A549 (cell line): ENCODE results near the gene MLH3. TPM values are rescaled to one million over a fixed set of nuclear protein-coding genes. Genes with fewer than 3 reads are reported as not detected.

Experiments used
- ATAC-seq, 2 experiments: fragments of 200-7000 bp in 1 of 2; fragments of >200 bp in 1 of 2; cut with Nextera tagmentation in 1 of 2; cut with Tn5 transposase in 1 of 2; 3 replicates each; pipeline versions ENCODE4 v1.8.0 to v1.9.1; 2018 to 2020; ENCODE audit warnings: mild to moderate bottlenecking in 1 of 2, moderate library complexity in 1 of 2
- CTCF ChIA-PET: fragments of 300-600 bp; sonication (Branson Sonifier 250); formaldehyde crosslinking; extraction: SDS; loops from one replicate; lab custom pipeline; 2021; ENCODE audit warnings: antibody characterized with exemption, inconsistent platforms; lab: Yijun Ruan, JAX
- POLR2A ChIA-PET: fragments of 350-600 bp; formaldehyde crosslinking; extraction: SDS; loops from one replicate; lab custom pipeline; 2021; ENCODE audit warnings: antibody characterized with exemption, inconsistent platforms; lab: Yijun Ruan, JAX
- DNase-seq, 2 experiments: peaks; one replicate each; pipeline versions ENCODE4 v3.0.0 to v3.0.0-alpha.2; 2011 to 2016; ENCODE audit warnings: low read depth in 1 of 2, low spot score in 1 of 2
- FAIRE-seq: peaks from 2 replicates; lab custom pipeline; 2011; peaks lifted over from hg19 to GRCh38; lab: Jason Lieb, UNC
- H3K27ac ChIP-seq, 2 experiments: fragments of >200 bp; sonication (Bioruptor Twin); formaldehyde crosslinking; 3 replicates each; pipeline ENCODE4 v1.5.1; 2016 to 2017
- H3K4me1 ChIP-seq: fragments of >200 bp; sonication (Bioruptor Twin); formaldehyde crosslinking; 3 replicates; pipeline ENCODE4 v1.6.1; 2016
- H3K4me2 ChIP-seq: fragments of >200 bp; sonication (Bioruptor Twin); formaldehyde crosslinking; 3 replicates; pipeline ENCODE4 v1.6.1; 2016
- H3K4me3 ChIP-seq: fragments of >200 bp; sonication (Bioruptor Twin); formaldehyde crosslinking; 3 replicates; pipeline ENCODE4 v1.5.1; 2016
- H3K9me3 ChIP-seq: fragments of >200 bp; sonication (Bioruptor Twin); formaldehyde crosslinking; 3 replicates; pipeline ENCODE4 v1.6.1; 2016
- BCL3 ChIP-seq: fragments of >200 bp; sonication (Bioruptor Twin); formaldehyde crosslinking; IDR thresholded peaks from 3 replicates; pipeline ENCODE4 v1.6.1; 2016
- BHLHE40 ChIP-seq: IDR thresholded peaks from 2 replicates; pipeline ENCODE4 v1.6.1; 2012; ENCODE audit warnings: low read depth, low read length, inconsistent platforms
- CBX2 ChIP-seq: fragments of 200-600 bp; sonication (generic); IDR thresholded peaks from 2 replicates; pipeline ENCODE4 v1.6.1; 2016; ENCODE audit warnings: low read depth, mild to moderate bottlenecking, borderline replicate concordance
- CHD2 ChIP-seq: fragments of 150-350 bp; IDR thresholded peaks from 2 replicates; pipeline ENCODE4 v1.6.1; 2014; ENCODE audit warnings: low read length; ENCODE audit not compliant: partially characterized antibody
- CHD4 ChIP-seq: fragments of 200-600 bp; sonication (generic); IDR thresholded peaks from 2 replicates; pipeline ENCODE4 v1.6.1; 2016; ENCODE audit warnings: antibody characterized with exemption, mild to moderate bottlenecking, borderline replicate concordance
- CTCF ChIP-seq: fragments of >200 bp; sonication (Bioruptor Twin); formaldehyde crosslinking; IDR thresholded peaks from 3 replicates; pipeline ENCODE4 v1.5.1; 2016
- EHF ChIP-seq: fragments of 250-450 bp; sonication (Bioruptor Pico); IDR thresholded peaks from 2 replicates; pipeline ENCODE4 v1.5.0; 2020; ENCODE audit warnings: mild to moderate bottlenecking
- EHMT2 ChIP-seq: fragments of 200-600 bp; sonication (generic); IDR thresholded peaks from 2 replicates; pipeline ENCODE4 v1.6.1; 2016; ENCODE audit warnings: antibody characterized with exemption, low read depth, mild to moderate bottlenecking, moderate library complexity
- EP300 ChIP-seq, 2 experiments: fragments of >200 bp; sonication (Bioruptor Twin); formaldehyde crosslinking; IDR thresholded peaks; 2 replicates in 1 of 2; 3 replicates in 1 of 2; pipeline ENCODE4 v1.6.1; 2016 to 2017
- FOSB ChIP-seq: fragments of 250-450 bp; sonication (Bioruptor Pico); IDR thresholded peaks from 2 replicates; pipeline ENCODE4 v1.5.0; 2020; ENCODE audit warnings: mild to moderate bottlenecking, moderate library complexity
- FOXS1 ChIP-seq: fragments of 250-450 bp; sonication (Bioruptor Pico); IDR thresholded peaks from 2 replicates; pipeline ENCODE4 v1.5.0; 2020; ENCODE audit warnings: mild to moderate bottlenecking, moderate library complexity
- GATA3 ChIP-seq: IDR thresholded peaks from 2 replicates; pipeline ENCODE4 v1.6.1; 2012; ENCODE audit warnings: borderline replicate concordance
- HEYL ChIP-seq: fragments of 250-450 bp; sonication (Bioruptor Pico); IDR thresholded peaks from 2 replicates; pipeline ENCODE4 v1.8.0; 2021; ENCODE audit warnings: mild to moderate bottlenecking, moderate library complexity
- HMGXB4 ChIP-seq: fragments of 250-450 bp; sonication (Bioruptor Pico); IDR thresholded peaks from 2 replicates; pipeline ENCODE4 v1.5.0; 2021; ENCODE audit warnings: mild to moderate bottlenecking, moderate library complexity, borderline replicate concordance
- HOXA7 ChIP-seq: fragments of 250-450 bp; sonication (Bioruptor Pico); IDR thresholded peaks from 2 replicates; pipeline ENCODE4 v1.5.0; 2020; ENCODE audit warnings: mild to moderate bottlenecking, moderate library complexity
- HOXB5 ChIP-seq: fragments of 250-450 bp; sonication (Bioruptor Pico); IDR thresholded peaks from 2 replicates; pipeline ENCODE4 v1.5.0; 2020; ENCODE audit warnings: mild to moderate bottlenecking, moderate library complexity
- KDM1A ChIP-seq: fragments of 200-600 bp; sonication (generic); IDR thresholded peaks from 2 replicates; pipeline ENCODE4 v1.6.1; 2016; ENCODE audit warnings: low read depth, mild to moderate bottlenecking
- KDM5A ChIP-seq: fragments of 200-600 bp; sonication (generic); IDR thresholded peaks from 2 replicates; pipeline ENCODE4 v1.6.1; 2016; ENCODE audit warnings: antibody characterized with exemption, mild to moderate bottlenecking
- MYC ChIP-seq: IDR thresholded peaks from 2 replicates; pipeline ENCODE4 v1.6.1; 2012; ENCODE audit warnings: mild to moderate bottlenecking, inconsistent platforms, low read length, improper control_type of control experiment, borderline replicate concordance
- NR3C1 ChIP-seq: fragments of >200 bp; sonication (Bioruptor Twin); formaldehyde crosslinking; IDR thresholded peaks from 3 replicates; pipeline ENCODE4 v1.6.1; 2017
- PBX3 ChIP-seq: IDR thresholded peaks from 2 replicates; pipeline ENCODE4 v1.6.1; 2012
- RARB ChIP-seq: fragments of 250-450 bp; sonication (Bioruptor Pico); IDR thresholded peaks from 2 replicates; pipeline ENCODE4 v1.8.0; 2021; ENCODE audit warnings: mild to moderate bottlenecking, moderate library complexity
- RFX5 ChIP-seq: fragments of 450-650 bp; IDR thresholded peaks from 2 replicates; pipeline ENCODE4 v1.7.1; 2014; ENCODE audit warnings: antibody characterized with exemption, mild to moderate bottlenecking, moderate library complexity
- SMC3 ChIP-seq: fragments of >200 bp; sonication (Bioruptor Twin); formaldehyde crosslinking; IDR thresholded peaks from 3 replicates; pipeline ENCODE4 v1.6.1; 2018; ENCODE audit warnings: inconsistent platforms
- TFCP2L1 ChIP-seq: fragments of 250-450 bp; sonication (Bioruptor Pico); IDR thresholded peaks from 2 replicates; pipeline ENCODE4 v1.5.0; 2021; ENCODE audit warnings: mild to moderate bottlenecking
- ZC3H11A ChIP-seq: fragments of 450-650 bp; IDR thresholded peaks from 2 replicates; pipeline ENCODE4 v1.6.1; 2014; ENCODE audit warnings: antibody characterized with exemption, mild to moderate bottlenecking
- ZSCAN20 ChIP-seq: fragments of 250-450 bp; sonication (Bioruptor Pico); IDR thresholded peaks from 2 replicates; pipeline ENCODE4 v1.8.0; 2022; ENCODE audit warnings: mild to moderate bottlenecking, moderate library complexity
- WGBS: methylation state at CpG from one replicate; pipeline ENCODE4 v1.1.6; 2017; ENCODE audit errors: missing lambda C conversion rate; 5-methylcytosine and 5-hydroxymethylcytosine counted together
- polyA plus RNA-seq, 4 experiments: library from polyadenylated mRNA; depleted of rRNA in 3 of 4; stranded (reverse); fragments of >200 nt; fragmentation: RNase III in 1 of 4; extraction: RNeasy Plus Mini Kit Qiagen cat#74134 plus additional on column Dnase treatment in 1 of 4; gene quantifications; 2 replicates in 3 of 4; 3 replicates in 1 of 4; pipeline ENCODE4 v1.2.3, GENCODE V29; 2011 to 2017

MLH3 gene
- polyA plus RNA-seq, 2 of the 4 experiments (the other 2 are of a cell fraction), result 15.2 to 32.3 TPM

- POLR2A ChIA-PET, result no interaction called here
- CTCF ChIA-PET, result interaction anchor here (4.6 kb wide), 1 partner anchor 63 kb away, joined by 19 read pairs; no protein-coding TSS in a partner anchor
- no peaks in the 10 kb centered on the region for H3K9me3 ChIP-seq
- WGBS, result 96% methylated on average over 2 of the region's 2 CpGs
- no peak for ATAC-seq
- no peak overlapping the region for H3K4me2 ChIP-seq
- no peaks in the 10 kb centered on the region for H3K4me1 ChIP-seq
- H3K4me3 ChIP-seq, result no peak overlapping the region
- no peak overlapping the region for H3K27ac ChIP-seq
- no peak for DNase-seq
- TF ChIP-seq KDM5A (no peak), HMGXB4 (no peak), RARB (CRISPR knock-in tag) (no peak), KDM1A (no peak)
- no peak for FAIRE-seq
Observed at GRCh38 chr14:75025876-75026275, 25.4 kb downstream of the MLH3 start.

GRCh38 chr14:75025082-75025481 lies 26.2 kb downstream of the MLH3 start:
- CTCF ChIA-PET, result interaction anchor here (1.1 to 4.6 kb wide), 4 partner anchors 19 to 79 kb away, joined by 4 to 25 read pairs (median 12); no protein-coding TSS in a partner anchor
- no peak overlapping the region for H3K4me3 ChIP-seq
- no peak overlapping the region for H3K27ac ChIP-seq
- TF ChIP-seq CHD2, result no peak
- TF ChIP-seq RFX5, result no peak
- no peak for TF ChIP-seq SMC3
- TF ChIP-seq TFCP2L1 (CRISPR knock-in tag), result no peak
- TF ChIP-seq FOXS1, result no peak
- TF ChIP-seq MYC, result no peak
- TF ChIP-seq EHF (CRISPR knock-in tag), result no peak
- TF ChIP-seq CBX2, result no peak
- TF ChIP-seq EHMT2, result no peak
- no peak for TF ChIP-seq GATA3
- no peak for TF ChIP-seq BHLHE40
- TF ChIP-seq HEYL (CRISPR knock-in tag), result no peak
- TF ChIP-seq CHD4, result no peak
- H3K9me3 ChIP-seq, result no peaks in the 10 kb centered on the region
- H3K4me1 ChIP-seq, result no peaks in the 10 kb centered on the region
- H3K4me2 ChIP-seq, result no peak overlapping the region
- no peak; a peak in 1 of 6 replicates for ATAC-seq
- whole genome bisulfite sequencing, result 74% methylated on average over 4 of the region's 4 CpGs
- DNase-seq, result no peak
- POLR2A ChIA-PET, result no interaction called here
- FAIRE-seq, result no peak

- H3K27ac ChIP-seq, result no peak overlapping the region
- H3K9me3 ChIP-seq, result no peaks in the 10 kb centered on the region
- WGBS, result 82% methylated on average over 1 of the region's 1 CpG
- H3K4me2 ChIP-seq, result no peak overlapping the region
- no peak for ATAC-seq
- no peak for FAIRE-seq
- TF ChIP-seq PBX3 (no peak), BCL3 (no peak), HOXA7 (CRISPR knock-in tag) (no peak), CHD4 (no peak), NR3C1 (no peak), FOSB (CRISPR knock-in tag) (no peak), EP300 (IDR thresholded peaks at IDR 0.05) (no peak), RARB (CRISPR knock-in tag) (no peak), ZSCAN20 (no peak), CTCF (no peak), EHF (CRISPR knock-in tag) (no peak), HOXB5 (no peak), ZC3H11A (no peak)
- no peak for DNase-seq
- H3K4me3 ChIP-seq, result no peak overlapping the region
- CTCF ChIA-PET, result interaction anchor here (1.1 to 4.6 kb wide), 8 partner anchors 9 to 162 kb away, joined by 3 to 25 read pairs (median 4); no protein-coding TSS in a partner anchor
- POLR2A ChIA-PET, result no interaction called here
- H3K4me1 ChIP-seq, result no peaks in the 10 kb centered on the region
Observed at GRCh38 chr14:75023108-75023507, 28.2 kb downstream of the MLH3 start.
